Motor neuron (in vitro differentiated cells): ENCODE measurements around the gene DCAKD. TPM values are rescaled to one million over a fixed set of nuclear protein-coding genes. Genes with fewer than 3 reads are reported as not detected.

Source experiments
- ATAC-seq, 8 experiments: fragments of 200-7000 bp; cut with Tn5 transposase; replicated peaks in 6 of 8; 2 replicates each; pipeline ENCODE4 v1.8.0; 2021; ENCODE audit warnings: mild to moderate bottlenecking in 8 of 8, moderate library complexity in 8 of 8
- H3K27ac ChIP-seq, 2 donors: fragments of 250-450 bp; sonication (Bioruptor Pico); 2 replicates each; pipeline ENCODE4 v1.9.0; 2021; ENCODE audit warnings: antibody characterized with exemption in 2 of 2, mild to moderate bottlenecking in 2 of 2, moderate library complexity in 1 of 2
- H3K4me1 ChIP-seq, 2 donors: fragments of 250-450 bp; sonication (Bioruptor Pico); replicated peaks in 1 of 2; 2 replicates each; pipeline ENCODE4 v1.6.1; 2021; ENCODE audit warnings: antibody characterized with exemption in 2 of 2, mild to moderate bottlenecking in 2 of 2, moderate library complexity in 1 of 2
- H3K4me3 ChIP-seq, 5 donors: fragments of 250-450 bp; sonication (Bioruptor Pico); 2 replicates each; pipeline ENCODE4 v1.9.0; 2021; ENCODE audit warnings: antibody characterized with exemption in 5 of 5, mild to moderate bottlenecking in 5 of 5, moderate library complexity in 4 of 5
- WGBS, 10 experiments: fragments of 450-650 bp; shearing (Covaris generic); methylation state at CpG; one replicate each; pipeline ENCODE4 v1.0.0; 2022; 5-methylcytosine and 5-hydroxymethylcytosine counted together
- in situ Hi-C, 9 experiments: fragments of 400-800 bp; cut with MboI; loops; one replicate each; pipeline ENCODE4 v1.15.0; 2021; ENCODE audit warnings: low sequenced_read_pairs in 9 of 9, low pct_unique_long_range_greater_than_20kb in 2 of 9; ENCODE audit not compliant: unreplicated experiment in 9 of 9
- total RNA-seq, 8 experiments: library from RNA; unstranded; fragments of 300-600 nt; gene quantifications; 2 replicates each; pipeline versions ENCODE4 v1.2.3 to v1.2.4, GENCODE V29; 2022

DCAKD gene
- total RNA-seq, 8 experiments from 2014 or later, result 15.5 to 109 (median 46.5) TPM

DNA sequence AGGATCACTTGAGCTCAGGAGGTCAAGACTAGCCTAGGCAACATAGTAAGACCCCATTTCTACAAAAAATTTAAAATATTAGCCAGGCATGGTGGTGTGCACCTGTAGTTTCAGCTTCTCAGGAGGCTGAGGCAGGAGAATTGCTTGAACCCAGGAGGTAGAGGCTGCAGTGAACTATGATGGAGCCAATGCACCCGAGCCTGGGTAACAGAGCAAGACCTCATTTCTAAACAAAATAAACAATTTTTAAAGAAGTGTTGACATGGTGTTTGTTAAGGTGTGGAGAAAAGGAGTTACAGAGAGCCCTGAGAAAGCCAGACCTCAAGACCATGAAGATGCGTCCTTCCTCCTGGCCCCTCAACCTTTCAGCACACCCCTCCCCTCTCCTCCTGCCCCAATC lies 45.7 kb downstream of the DCAKD start:
- 0 to 100% (median 67%) methylated on average over 1 of the region's 2 CpGs; no CpG with 5 or more reads in 7 of the 10 experiments for WGBS, 10 experiments
- no peak for ATAC-seq
- in situ Hi-C loops, result loop anchor here in 1 of 9 experiments (25.0 kb wide), 1 partner anchor 93 kb away; the partner anchor contains the start of gene GFAP
- Histone ChIP-seq H3K27ac (no peak overlapping the region), H3K4me3 (no peak overlapping the region), H3K4me1 (peaks cover 29 to 35% of the 10 kb centered on the region in 2 donors)

DNA sequence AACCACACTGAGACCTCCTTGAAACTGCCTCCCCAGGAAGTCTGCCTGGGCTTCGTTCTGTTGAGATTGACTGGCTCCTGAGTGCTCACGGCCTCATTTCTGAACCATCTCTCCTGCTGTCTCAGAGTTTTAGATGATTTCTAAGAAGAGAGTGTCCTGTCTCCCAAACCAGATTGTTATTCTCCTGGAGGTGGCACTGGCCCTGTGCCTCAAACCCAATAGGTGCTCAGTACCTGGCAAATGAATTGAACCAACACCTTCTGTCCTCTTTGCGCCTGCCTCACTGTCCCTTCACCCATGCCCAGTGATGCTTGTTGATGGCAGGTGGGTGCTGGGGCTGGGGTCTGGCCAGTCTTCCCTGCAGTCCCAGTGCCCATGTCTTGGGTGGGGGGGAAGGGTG lies 47.0 kb downstream of the DCAKD start:
- ATAC-seq, result no peak
- in situ Hi-C loops, result loop anchor here in 1 of 9 experiments (25.0 kb wide), 1 partner anchor 92 kb away; the partner anchor contains the start of gene GFAP
- WGBS, 10 experiments, result 60 to 100% (median 75%) methylated on average over 1 to 3 of the region's 3 CpGs; no CpG with 5 or more reads in 7 of the 10 experiments
- Histone ChIP-seq H3K4me1 (peaks cover 24 to 29% of the 10 kb centered on the region in 2 donors), H3K4me3 (no peak overlapping the region), H3K27ac (peak overlapping the region in 1 of 2 donors; percentile 31)

DNA sequence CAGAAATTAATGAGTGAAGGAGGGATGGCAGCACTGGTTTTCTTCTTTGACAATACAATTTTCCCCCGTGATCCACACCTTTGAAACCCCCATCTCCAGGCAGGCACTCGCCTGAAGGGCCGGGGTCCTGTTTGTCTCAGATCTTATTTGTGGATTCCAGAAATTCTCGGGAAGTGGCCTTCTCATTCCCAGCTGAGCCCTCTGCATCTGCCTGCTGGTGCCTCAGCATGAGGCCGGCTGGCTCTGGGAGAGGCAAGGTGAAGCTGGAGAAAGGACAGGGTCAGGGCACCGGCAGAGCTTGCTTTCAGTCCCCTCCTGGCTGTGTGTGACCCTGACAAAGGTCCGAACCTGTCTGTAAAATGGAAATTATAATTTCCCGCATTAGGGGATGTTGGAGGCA lies 47.6 kb downstream of the DCAKD start:
- ATAC-seq, result peak in 2 of 8 experiments; percentile 35 to 36

DNA sequence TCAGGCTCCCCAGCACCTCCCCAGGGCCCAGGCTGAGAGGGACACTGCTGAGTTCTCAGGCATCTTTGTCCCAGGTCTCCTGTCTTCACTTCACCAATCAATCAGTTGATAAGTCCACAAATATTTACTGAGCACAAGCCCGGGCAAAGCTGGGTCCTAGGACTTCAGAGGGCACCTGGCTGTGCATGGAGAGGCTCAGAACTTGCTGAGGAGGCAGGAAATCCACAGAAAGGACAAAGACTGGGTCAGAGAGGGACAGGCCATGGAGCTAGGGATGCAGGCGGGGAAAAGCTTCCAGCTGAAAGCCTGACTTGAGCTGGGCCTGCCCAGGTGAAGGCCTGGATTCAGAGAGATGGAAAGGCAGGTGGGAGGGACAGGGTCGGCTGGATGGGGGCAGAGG lies 50.1 kb downstream of the DCAKD start:
- WGBS, 10 experiments, result 17 to 80% (median 63%) methylated on average over 1 to 2 of the region's 3 CpGs; no CpG with 5 or more reads in 4 of the 10 experiments
- no peak for ATAC-seq
- in situ Hi-C loops, result loop anchor here in 1 of 9 experiments (25.0 kb wide), 1 partner anchor 89 kb away; the partner anchor contains the start of gene GFAP
- no peak overlapping the region for H3K4me3 ChIP-seq
- peaks cover 21 to 34% of the 10 kb centered on the region in 2 donors for H3K4me1 ChIP-seq
- no peak overlapping the region for H3K27ac ChIP-seq

More for the DNA sequence above, 47.6 kb downstream of the DCAKD start:
- Histone ChIP-seq H3K4me3 (no peak overlapping the region), H3K27ac (peak overlapping the region; percentile 3 to 31), H3K4me1 (peaks cover 24 to 29% of the 10 kb centered on the region in 2 donors)
- in situ Hi-C loops, result loop anchor here in 1 of 9 experiments (25.0 kb wide), 1 partner anchor 92 kb away; the partner anchor contains the start of gene GFAP
- 33 to 100% (median 51%) methylated on average over 1 to 5 of the region's 8 CpGs; no CpG with 5 or more reads in 3 of the 10 experiments for WGBS, 10 experiments

DNA sequence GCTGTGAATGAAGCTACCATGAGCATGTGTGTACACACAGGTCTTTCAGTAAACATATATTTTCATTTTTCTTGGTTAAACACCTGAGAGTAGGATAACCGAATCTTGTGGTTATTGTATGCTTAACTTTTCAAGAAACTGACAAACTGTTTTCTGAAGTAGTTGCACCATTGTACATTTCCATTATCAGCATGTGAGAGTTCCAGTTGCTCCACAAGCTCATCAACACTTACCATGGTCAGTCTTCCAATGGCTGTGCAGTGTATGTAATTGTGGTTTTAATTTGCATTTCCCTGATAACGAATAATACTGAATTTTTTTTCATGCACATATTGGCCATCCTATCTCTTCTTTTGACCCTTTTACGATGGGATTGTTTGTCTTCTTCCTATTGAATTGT lies 52.0 kb downstream of the DCAKD start:
- 15 to 90% (median 82%) methylated on average over 2 to 3 of the region's 3 CpGs for WGBS, 10 experiments
- H3K4me3 ChIP-seq, result no peak overlapping the region
- no peak for ATAC-seq
- H3K27ac ChIP-seq, result no peak overlapping the region
- in situ Hi-C loops, result no loop called here
- peaks cover 29 to 39% of the 10 kb centered on the region in 2 donors for H3K4me1 ChIP-seq

DNA sequence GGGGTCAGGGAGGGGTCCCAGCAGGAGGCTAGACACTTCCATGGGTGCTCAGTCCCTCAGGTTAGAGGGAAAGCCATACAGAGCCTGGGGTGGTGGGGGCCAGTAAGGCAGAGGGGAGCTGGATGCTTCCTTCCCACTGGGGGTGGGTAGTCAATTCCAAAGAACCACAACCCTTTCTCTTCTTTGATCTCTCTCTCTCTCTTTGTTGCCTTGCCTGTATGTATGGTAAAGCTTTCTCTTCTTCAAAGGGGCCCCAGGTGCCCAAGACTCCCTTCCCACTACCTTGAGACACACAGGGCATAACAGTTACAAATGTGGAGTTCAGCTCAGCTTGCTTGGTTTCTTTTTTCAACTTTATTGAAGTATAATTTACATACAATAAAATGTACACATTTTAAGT lies 52.8 kb downstream of the DCAKD start:
- in situ Hi-C loops, result no loop called here
- no peak overlapping the region for H3K4me3 ChIP-seq

DNA sequence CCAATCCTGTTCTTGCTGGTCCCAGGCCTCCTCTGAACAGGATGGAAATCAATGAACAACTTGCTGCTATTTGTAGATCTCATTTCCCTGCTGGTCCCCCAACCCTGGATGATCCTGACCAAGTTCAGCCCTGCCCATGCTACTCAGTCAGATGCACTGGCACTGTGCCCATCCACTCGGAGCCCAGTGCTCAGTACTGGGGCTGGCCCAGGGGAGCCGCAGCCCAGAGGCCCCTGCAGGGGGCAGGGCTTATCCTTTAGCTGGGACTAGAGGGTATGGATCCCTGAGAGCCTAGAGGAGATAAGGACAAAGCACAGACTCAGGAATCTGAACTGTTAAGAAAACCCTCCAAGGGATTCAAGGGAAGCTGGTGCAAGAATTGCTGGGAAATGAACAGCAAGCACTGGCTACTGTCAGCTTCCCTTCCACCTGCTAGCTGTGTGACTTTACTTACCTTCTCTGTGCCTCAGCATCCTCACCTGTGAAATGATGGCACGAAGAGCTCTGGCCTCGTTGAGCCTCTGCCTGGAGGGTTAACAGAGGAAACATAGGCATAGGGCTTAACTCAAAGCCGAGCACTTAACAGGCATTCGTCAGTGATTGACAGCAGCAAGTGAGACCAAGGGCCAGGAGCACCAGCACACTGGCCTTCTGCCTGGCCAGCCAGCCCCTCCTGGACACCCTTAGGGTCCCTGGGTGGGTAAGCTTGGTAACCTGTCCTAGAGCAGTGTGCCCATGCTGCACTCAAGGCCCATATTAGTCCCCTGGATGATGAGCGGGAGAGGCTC lies 53.5 kb downstream of the DCAKD start:
- Histone ChIP-seq H3K4me1 (peaks cover 22 to 24% of the 10 kb centered on the region in 2 donors), H3K4me3 (no peak overlapping the region), H3K27ac (no peak overlapping the region)
- 0 to 80% (median 60%) methylated on average over 1 to 4 of the region's 7 CpGs; no CpG with 5 or more reads in 2 of the 10 experiments for WGBS, 10 experiments
- in situ Hi-C loops, result no loop called here
- ATAC-seq, result peak; percentile 54 to 93 (median 82)

More for the DNA sequence above, 52.8 kb downstream of the DCAKD start:
- no peak for ATAC-seq
- peaks cover 28 to 31% of the 10 kb centered on the region in 2 donors for H3K4me1 ChIP-seq
- H3K27ac ChIP-seq, result no peak overlapping the region

DNA sequence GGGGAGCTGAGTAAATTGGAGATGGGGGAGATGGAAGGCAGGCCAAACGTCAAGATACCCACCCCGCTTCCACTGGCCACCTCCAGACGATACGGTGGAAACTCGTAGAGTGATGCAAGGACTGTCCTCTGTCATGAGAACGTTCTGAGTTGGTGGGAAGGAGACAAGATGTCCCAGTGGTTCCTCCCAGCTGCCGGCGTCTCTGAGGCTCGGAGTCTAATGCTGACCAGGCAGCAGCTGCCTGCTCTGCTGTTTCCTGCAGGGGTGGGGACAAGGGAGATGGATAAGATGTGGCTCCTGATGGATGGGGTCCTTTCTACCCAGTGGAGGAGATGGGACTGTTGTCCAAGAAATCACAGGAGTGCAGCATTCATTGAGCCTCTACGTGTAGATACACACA lies 55.1 kb downstream of the DCAKD start:
- no peak for ATAC-seq
- in situ Hi-C loops, result no loop called here
- peaks cover 28% of the 10 kb centered on the region in 2 donors for H3K4me1 ChIP-seq
- no peak overlapping the region for H3K4me3 ChIP-seq
- 0 to 74% (median 45%) methylated on average over 1 to 8 of the region's 10 CpGs; no CpG with 5 or more reads in 4 of the 10 experiments for WGBS, 10 experiments
- peak overlapping the region; percentile 20 to 85 for H3K27ac ChIP-seq

DNA sequence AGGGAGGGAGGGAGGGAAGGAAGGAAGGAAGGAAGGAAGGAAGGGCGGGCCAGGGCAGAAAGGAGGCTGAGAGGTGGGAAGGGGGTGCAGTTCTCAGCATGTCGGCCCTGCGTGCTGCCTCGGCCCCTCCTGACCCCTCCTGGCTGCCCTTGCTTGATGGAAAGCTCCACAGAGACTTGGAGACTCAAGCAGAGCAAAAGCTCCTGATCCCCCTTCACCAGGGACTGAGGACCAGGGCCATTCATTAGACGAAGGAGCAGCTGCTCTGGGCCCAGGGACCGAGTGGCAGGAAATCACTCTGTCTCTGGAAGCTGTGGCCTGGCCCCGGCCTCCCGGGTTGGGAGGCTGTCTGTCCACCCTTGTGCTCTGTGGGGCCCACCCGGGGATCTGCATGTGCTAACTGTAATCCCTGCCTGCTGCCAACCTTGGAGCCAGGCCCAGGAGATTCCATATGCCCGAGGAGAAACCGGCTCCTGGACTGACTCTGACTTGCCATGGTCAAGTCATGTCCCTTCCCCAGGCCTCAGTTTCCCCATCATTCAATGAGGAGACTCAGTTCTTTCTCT lies 55.9 kb downstream of the DCAKD start:
- 4 to 82% (median 40%) methylated on average over 1 to 4 of the region's 11 CpGs; no CpG with 5 or more reads in 5 of the 10 experiments for WGBS, 10 experiments
- Histone ChIP-seq H3K4me1 (peaks cover 31 to 34% of the 10 kb centered on the region in 2 donors), H3K4me3 (no peak overlapping the region), H3K27ac (peak overlapping the region; percentile 20 to 85)
- in situ Hi-C loops, result no loop called here
- ATAC-seq, result peak; percentile 24 to 78 (median 51)

DNA sequence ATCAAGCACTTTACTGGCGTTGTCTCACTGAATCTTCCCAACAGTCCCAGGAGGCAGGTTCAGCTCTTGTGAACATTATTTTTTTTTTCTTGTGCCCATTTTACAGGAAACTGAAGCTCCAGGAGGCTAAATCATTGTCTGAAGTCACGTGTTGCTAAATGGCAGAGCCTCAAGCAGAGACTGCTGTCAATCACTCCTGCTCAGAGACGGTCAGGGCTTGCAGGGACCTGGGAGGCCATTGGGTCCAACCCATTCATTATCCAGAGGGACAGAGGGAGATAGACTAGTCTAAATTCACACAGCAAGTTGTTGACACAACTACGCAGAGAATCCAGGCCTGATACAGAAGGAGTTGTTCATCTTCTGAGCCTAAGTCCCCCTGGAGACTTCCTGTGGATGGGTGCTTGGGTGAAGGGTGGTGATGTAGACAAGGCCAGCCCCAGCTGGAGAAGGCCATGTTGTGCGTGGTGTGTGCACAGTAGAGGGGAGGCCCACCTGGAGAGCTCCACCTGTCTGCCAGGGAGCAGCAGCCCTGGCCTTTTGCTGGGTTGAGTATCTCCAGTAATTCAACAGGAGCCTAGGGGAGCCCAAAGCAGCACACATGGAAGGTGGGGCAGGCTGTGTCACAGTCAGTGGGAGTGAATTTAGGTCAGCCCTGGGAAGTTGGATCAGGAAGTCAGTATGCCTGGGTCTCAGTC lies 59.0 kb downstream of the DCAKD start:
- no peak for ATAC-seq
- in situ Hi-C loops, result no loop called here
- WGBS, 10 experiments, result 17 to 83% (median 58%) methylated on average over 1 to 4 of the region's 5 CpGs; no CpG with 5 or more reads in 2 of the 10 experiments
- no peak overlapping the region for H3K27ac ChIP-seq
- peaks cover 51 to 54% of the 10 kb centered on the region in 2 donors for H3K4me1 ChIP-seq
- H3K4me3 ChIP-seq, result no peak overlapping the region

DNA sequence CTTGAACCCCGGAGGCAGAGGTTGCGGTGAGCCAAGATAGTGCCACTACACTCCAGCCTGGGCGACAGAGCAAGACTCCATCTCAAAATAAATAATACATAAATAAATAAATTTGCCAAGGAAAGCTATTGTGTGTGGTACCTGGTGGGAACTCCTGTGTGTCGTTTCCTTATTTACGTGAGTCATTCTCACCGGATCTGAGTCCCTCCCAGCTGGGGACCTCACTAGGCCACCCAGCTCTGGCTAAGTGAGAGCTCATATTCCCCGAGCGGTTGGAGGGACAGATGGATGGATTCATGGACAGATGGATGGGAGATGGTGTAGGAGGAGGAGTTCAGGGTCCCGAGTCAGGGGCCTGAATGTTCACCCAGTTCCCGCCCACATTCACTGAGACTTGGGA lies 60.4 kb downstream of the DCAKD start:
- Histone ChIP-seq H3K27ac (no peak overlapping the region), H3K4me1 (peaks cover 53 to 55% of the 10 kb centered on the region in 2 donors), H3K4me3 (no peak overlapping the region)
- whole genome bisulfite sequencing, 10 experiments, result 0 to 100% (median 78%) methylated on average over 1 to 7 of the region's 10 CpGs; no CpG with 5 or more reads in 2 of the 10 experiments
- in situ Hi-C loops, result no loop called here
- no peak for ATAC-seq

DNA sequence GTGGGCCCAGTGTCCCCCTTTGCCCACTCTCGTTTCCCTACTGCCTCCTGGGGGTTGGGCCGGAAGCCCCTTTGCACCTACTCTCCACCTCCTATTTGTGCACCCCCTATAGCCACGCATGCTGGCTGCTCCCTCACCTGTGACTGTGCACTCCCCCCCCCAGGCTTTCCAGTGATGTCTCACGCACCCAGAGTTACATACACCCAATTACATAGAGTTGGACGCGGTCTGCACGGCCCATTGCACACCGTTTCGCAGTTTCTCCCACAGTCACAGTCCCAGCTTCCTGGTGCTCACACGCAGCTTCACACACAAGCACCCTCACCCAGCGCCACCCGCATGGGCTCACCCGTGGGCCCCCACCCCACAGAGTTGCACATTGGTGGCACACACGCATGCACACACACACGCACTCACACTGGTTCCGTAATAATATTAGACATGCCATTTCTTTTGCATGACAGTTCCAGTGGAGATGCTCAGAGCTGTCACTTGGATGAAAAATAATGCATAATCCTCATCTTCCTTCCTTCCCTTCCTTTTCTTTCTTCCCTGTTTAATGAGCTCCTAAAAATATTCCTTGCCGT lies 61.8 kb downstream of the DCAKD start:
- Histone ChIP-seq H3K27ac (peak overlapping the region; percentile 34 to 94), H3K4me3 (no peak overlapping the region), H3K4me1 (peaks cover 46 to 49% of the 10 kb centered on the region in 2 donors)
- ATAC-seq, result no peak
- in situ Hi-C loops, result no loop called here
- 0 to 90% (median 79%) methylated on average over 1 to 12 of the region's 17 CpGs; no CpG with 5 or more reads in 3 of the 10 experiments for whole genome bisulfite sequencing, 10 experiments
